Panc1 (cell line): Measurements from ENCODE around the gene DPYSL5.

ENCODE experiments used
- CTCF ChIP-seq: fragments of 450-650 bp; IDR thresholded peaks from 2 replicates; pipeline ENCODE4 v1.5.1; 2017; ENCODE audit warnings: mild to moderate bottlenecking
- POLR2AphosphoS5 ChIP-seq: IDR thresholded peaks from 2 replicates; pipeline ENCODE4 v1.6.1; 2012; ENCODE audit warnings: mild to moderate bottlenecking, low read depth, low read length, moderate library complexity
- REST ChIP-seq, 2 experiments: IDR thresholded peaks; 2 replicates each; pipeline ENCODE4 v1.6.1; 2011 to 2012; ENCODE audit warnings: low read depth in 2 of 2, control low read depth in 1 of 2, low read length in 1 of 2, mild to moderate bottlenecking in 1 of 2, moderate library complexity in 1 of 2; ENCODE audit not compliant: insufficient read depth in 1 of 2
- SIN3A ChIP-seq: IDR thresholded peaks from 2 replicates; pipeline ENCODE4 v1.6.1; 2012; ENCODE audit warnings: low read depth, mild to moderate bottlenecking, low read length, moderate library complexity, borderline replicate concordance; ENCODE audit not compliant: insufficient read depth
- TCF7L2 ChIP-seq: IDR thresholded peaks from 2 replicates; pipeline ENCODE4 v1.6.1; 2011; ENCODE audit warnings: mild to moderate bottlenecking, low read depth, low read length, inconsistent platforms

- peak; percentile 42 for TF ChIP-seq CTCF
- no peak for TF ChIP-seq POLR2AphosphoS5
- no peak for TF ChIP-seq REST (IDR thresholded peaks at IDR 0.05; ENCODE audit: insufficient read depth in 1 of 2, low read depth in 2 of 2, low read length in 1 of 2)
- no peak for TF ChIP-seq SIN3A
- no peak for TF ChIP-seq TCF7L2
These were observed 6.9 kb upstream of the DPYSL5 start for GRCh38 chr2:26840937-26841610.
